GM19397 (cell line): ENCODE measurements around the gene C10orf67.
A peak's percentile ranks its signal among the peaks of the same experiment; 100 is the strongest.

Experiments used
- ATAC-seq: cut with Tn5 transposase; IDR thresholded peaks from one replicate; pipeline ENCODE4 v1.9.1; 2021; ENCODE audit warnings: mild to moderate bottlenecking, moderate library complexity; ENCODE audit not compliant: unreplicated experiment

C10orf67 gene

GRCh38 chr10:23174074-23174976 is 170.3 kb downstream of the C10orf67 start:
- no peak for ATAC-seq

- ATAC-seq = no peak
Measured at GRCh38 chr10:23173214-23174073, 171.2 kb downstream of the C10orf67 start.

GRCh38 chr10:23172429-23173213 is 172.0 kb downstream of the C10orf67 start:
- ATAC-seq = no peak

- no peak for ATAC-seq
Measured at GRCh38 chr10:23171232-23171876, 173.2 kb downstream of the C10orf67 start.

- ATAC-seq = peak; percentile 63
Measured at GRCh38 chr10:23158370-23158769, 186.2 kb downstream of the C10orf67 start.

- peak; percentile 65 for ATAC-seq
Measured at GRCh38 chr10:23157691-23158369, 186.8 kb downstream of the C10orf67 start.

- no peak for ATAC-seq
Measured at GRCh38 chr10:23157239-23157681, 187.3 kb downstream of the C10orf67 start.

GRCh38 chr10:23156447-23157150 is 188.0 kb downstream of the C10orf67 start:
- ATAC-seq = no peak

GRCh38 chr10:23155169-23155568 is 189.4 kb downstream of the C10orf67 start:
- no peak for ATAC-seq
